Transverse colon (tissue), 4 donors: Measurements from ENCODE around the gene C17orf78. TPM values are rescaled to one million over a fixed set of nuclear protein-coding genes. Genes with fewer than 3 reads are reported as not detected.

ENCODE experiments used
- DNase-seq: peaks from one replicate; pipeline ENCODE4 v3.0.0-alpha.2; 2019
- H3K27ac ChIP-seq, 4 donors: fragments of 200-600 bp; sonication (generic); 2 replicates each; pipeline ENCODE4 v1.5.1; 2016 to 2018; ENCODE audit warnings: inconsistent platforms in 4 of 4
- H3K27me3 ChIP-seq: fragments of 200-600 bp; sonication (generic); 2 replicates; pipeline ENCODE4 v1.5.1; 2017; ENCODE audit warnings: inconsistent platforms
- H3K36me3 ChIP-seq, 4 donors: fragments of 200-600 bp; sonication (generic); 2 replicates each; pipeline ENCODE4 v1.5.1; 2017 to 2019; ENCODE audit warnings: inconsistent platforms in 4 of 4
- H3K4me1 ChIP-seq, 4 donors: fragments of 200-600 bp; sonication (generic); 2 replicates each; pipeline ENCODE4 v1.5.1; 2017 to 2020; ENCODE audit warnings: inconsistent platforms in 4 of 4
- H3K4me3 ChIP-seq, 4 donors: fragments of 200-600 bp; sonication (generic); 1 replicate in 1 of 4; 2 replicates in 3 of 4; pipeline versions ENCODE4 v1.5.1 to v1.6.1; 2017 to 2019; ENCODE audit warnings: inconsistent platforms in 4 of 4
- H3K9me3 ChIP-seq, 2 donors: fragments of 200-600 bp; sonication (generic); 2 replicates each; pipeline ENCODE4 v1.5.1; 2017 to 2019; ENCODE audit warnings: inconsistent platforms in 2 of 2
- CTCF ChIP-seq, 5 experiments: fragments of 200-600 bp in 3 of 5; fragments of 450-650 bp in 2 of 5; sonication (generic) in 3 of 5; IDR thresholded peaks; 1 replicate in 2 of 5; 2 replicates in 3 of 5; pipeline ENCODE4 v1.5.1; 2016 to 2017; ENCODE audit warnings: antibody characterized with exemption in 5 of 5, inconsistent platforms in 3 of 5, mild to moderate bottlenecking in 2 of 5, moderate library complexity in 1 of 5
- EP300 ChIP-seq: sonication (generic); formaldehyde crosslinking; IDR thresholded peaks from one replicate; pipeline ENCODE4 v1.6.1; 2017; ENCODE audit warnings: antibody characterized with exemption, low read depth
- POLR2A ChIP-seq: fragments of 450-650 bp; IDR thresholded peaks from one replicate; pipeline ENCODE4 v1.6.1; 2016; ENCODE audit warnings: antibody characterized with exemption, mild to moderate bottlenecking, moderate library complexity
- POLR2AphosphoS5 ChIP-seq, 3 donors: sonication (generic); formaldehyde crosslinking; IDR thresholded peaks; one replicate each; pipeline ENCODE4 v1.6.1; 2016; ENCODE audit warnings: antibody characterized with exemption in 3 of 3
- WGBS, 2 donors: methylation state at CpG; one replicate each; pipeline ENCODE4 v1.1.5; 2018; ENCODE audit warnings: low coverage in 1 of 2; 5-methylcytosine and 5-hydroxymethylcytosine counted together
- in situ Hi-C, 4 donors: fragments of 200-750 bp; cut with MboI; loops; one replicate each; pipeline versions ENCODE4 v1.15.0 to v1.15.1; 2017; ENCODE audit warnings: low sequenced_read_pairs in 3 of 4, low pct_ligation_motif_present in 1 of 4, low pct_unique_long_range_greater_than_20kb in 1 of 4
- intact Hi-C: fragments of 100-400 bp; cut with DNase I; formaldehyde crosslinking; loops from one replicate; pipeline ENCODE4 v1.15.1; 2023; ENCODE audit warnings: low total_unique reads
- total RNA-seq, 4 donors: library from RNA; depleted of rRNA; stranded (reverse); fragments of >200 nt; gene quantifications; one replicate each; pipeline ENCODE4 v1.1.0, GENCODE V29; 2016

The C17orf78 gene
- not detected for total RNA-seq

- in situ Hi-C loops: loop anchor here in 2 of 4 donors (25.0 kb wide), 1 partner anchor 763 kb away; the partner anchor contains the start of gene MRM1 (in 2 of the 2)
- no peaks in the 10 kb centered on the region for H3K36me3 ChIP-seq
- no peaks in the 10 kb centered on the region for H3K9me3 ChIP-seq
- intact Hi-C loops: no loop called here
- 86% methylated on average over 4 to 7 of the region's 7 CpGs for WGBS, 2 donors
- no peak within 1 kb of the TSS for H3K4me3 ChIP-seq
- no peaks in the 10 kb centered on the region for H3K27me3 ChIP-seq
- no peak within 1 kb of the TSS for H3K27ac ChIP-seq
- no peak for TF ChIP-seq CTCF (IDR thresholded peaks at IDR 0.05)
- TF ChIP-seq POLR2AphosphoS5 (IDR thresholded peaks at IDR 0.05): no peak
- TF ChIP-seq POLR2A: no peak
- no peak for DNase-seq
- no peaks in the 10 kb centered on the region for H3K4me1 ChIP-seq
Observed at GRCh38 chr17:37375706-37376105, at the start of gene C17orf78. Gene C17orf78, plus strand, starts transcription at chr17:37375985. Its CDS starts 108 bp downstream, at chr17:37376093.

- no peak for TF ChIP-seq EP300
- TF ChIP-seq CTCF (IDR thresholded peaks at IDR 0.05): no peak
- no peak for TF ChIP-seq POLR2AphosphoS5 (IDR thresholded peaks at IDR 0.05)
- no peak for TF ChIP-seq POLR2A
- no peak overlapping the region for H3K27ac ChIP-seq
- intact Hi-C loops: no loop called here
- in situ Hi-C loops: no loop called here
- H3K4me3 ChIP-seq: no peak overlapping the region
- H3K9me3 ChIP-seq: no peaks in the 10 kb centered on the region
- DNase-seq: no peak
- no peaks in the 10 kb centered on the region for H3K27me3 ChIP-seq
- no peaks in the 10 kb centered on the region for H3K4me1 ChIP-seq
- WGBS, 2 donors: 72 to 78% methylated on average over 4 to 5 of the region's 5 CpGs
- peaks cover 0 to 10% (median 4%) of the 10 kb centered on the region in 4 donors for H3K36me3 ChIP-seq
Observed at GRCh38 chr17:37327341-37328090, 48.3 kb upstream of the C17orf78 start.

GRCh38 chr17:37338847-37339246, 36.9 kb upstream of the C17orf78 start:
- Histone ChIP-seq H3K36me3 (no peaks in the 10 kb centered on the region), H3K27ac (no peak overlapping the region), H3K9me3 (no peaks in the 10 kb centered on the region), H3K27me3 (no peaks in the 10 kb centered on the region), H3K4me3 (no peak overlapping the region), H3K4me1 (no peaks in the 10 kb centered on the region)
- in situ Hi-C loops: no loop called here
- TF ChIP-seq CTCF (IDR thresholded peaks at IDR 0.05) (no peak), POLR2AphosphoS5 (IDR thresholded peaks at IDR 0.05) (no peak), EP300 (no peak), POLR2A (no peak)
- intact Hi-C loops: no loop called here
- WGBS, 2 donors: 87 to 92% methylated on average over 3 of the region's 3 CpGs
- DNase-seq: no peak

- 77 to 83% methylated on average over 2 to 3 of the region's 3 CpGs for WGBS, 2 donors
- H3K27ac ChIP-seq: no peak overlapping the region
- DNase-seq: no peak
Observed at GRCh38 chr17:37339321-37339720, 36.5 kb upstream of the C17orf78 start.

More at GRCh38 chr17:37339321-37339720, 36.5 kb upstream of the C17orf78 start:
- in situ Hi-C loops: no loop called here
- Histone ChIP-seq H3K4me3 (no peak overlapping the region), H3K36me3 (no peaks in the 10 kb centered on the region), H3K4me1 (no peaks in the 10 kb centered on the region), H3K9me3 (no peaks in the 10 kb centered on the region), H3K27me3 (no peaks in the 10 kb centered on the region)
- TF ChIP-seq EP300 (no peak), POLR2AphosphoS5 (IDR thresholded peaks at IDR 0.05) (no peak), CTCF (IDR thresholded peaks at IDR 0.05) (no peak), POLR2A (no peak)
- intact Hi-C loops: no loop called here
